ENCODE measurements around the gene PDIA2.
"Not testable (repeated sequence)": the region's sequence is repeated elsewhere in the genome, so short reads cannot be mapped to it uniquely, and the experiment has no call there.

Gene PDIA2

DNA sequence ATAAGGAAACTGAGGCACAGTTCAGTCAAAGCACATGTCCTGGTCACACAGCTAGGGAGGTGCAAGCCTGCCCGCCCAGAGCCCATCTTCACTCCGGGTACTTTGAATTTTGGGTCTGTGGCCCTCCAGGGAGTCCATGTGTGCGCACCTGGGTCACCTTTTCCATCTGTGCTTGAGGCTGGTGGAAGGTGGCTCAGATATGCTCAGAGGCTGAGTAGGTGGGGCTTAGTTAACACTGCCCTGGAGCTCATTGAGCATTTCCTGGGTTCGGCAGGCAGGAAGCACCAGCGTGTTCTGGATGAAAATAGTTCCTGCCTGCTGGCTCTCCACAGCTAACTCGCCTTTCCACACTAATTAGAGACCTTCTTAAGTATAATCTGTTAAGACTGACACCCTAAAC lies 29.1 kb upstream of the PDIA2 start:
- TF ChIP-seq, protein P1, sequence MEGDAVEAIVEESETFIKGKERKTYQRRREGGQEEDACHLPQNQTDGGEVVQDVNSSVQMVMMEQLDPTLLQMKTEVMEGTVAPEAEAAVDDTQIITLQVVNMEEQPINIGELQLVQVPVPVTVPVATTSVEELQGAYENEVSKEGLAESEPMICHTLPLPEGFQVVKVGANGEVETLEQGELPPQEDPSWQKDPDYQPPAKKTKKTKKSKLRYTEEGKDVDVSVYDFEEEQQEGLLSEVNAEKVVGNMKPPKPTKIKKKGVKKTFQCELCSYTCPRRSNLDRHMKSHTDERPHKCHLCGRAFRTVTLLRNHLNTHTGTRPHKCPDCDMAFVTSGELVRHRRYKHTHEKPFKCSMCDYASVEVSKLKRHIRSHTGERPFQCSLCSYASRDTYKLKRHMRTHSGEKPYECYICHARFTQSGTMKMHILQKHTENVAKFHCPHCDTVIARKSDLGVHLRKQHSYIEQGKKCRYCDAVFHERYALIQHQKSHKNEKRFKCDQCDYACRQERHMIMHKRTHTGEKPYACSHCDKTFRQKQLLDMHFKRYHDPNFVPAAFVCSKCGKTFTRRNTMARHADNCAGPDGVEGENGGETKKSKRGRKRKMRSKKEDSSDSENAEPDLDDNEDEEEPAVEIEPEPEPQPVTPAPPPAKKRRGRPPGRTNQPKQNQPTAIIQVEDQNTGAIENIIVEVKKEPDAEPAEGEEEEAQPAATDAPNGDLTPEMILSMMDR (IDR thresholded peaks at IDR 0.05) = no peak
- Histone ChIP-seq H3K36me3 (peaks cover 33 to 81% (median 33%) of the 10 kb centered on the region in 3 donors), H3K4me1 (no peaks in the 10 kb centered on the region), H3K27ac (no peak overlapping the region), H3K27me3 (no peaks in the 10 kb centered on the region), H3K9me3 (no peaks in the 10 kb centered on the region), H3K4me3 (no peak overlapping the region)
- intact Hi-C loops (cut with DNase I; ENCODE audit: low total_unique reads) = no loop called here
- no peak for DNase-seq

- Histone ChIP-seq H3K36me3 (peaks cover 33 to 83% (median 37%) of the 10 kb centered on the region in 3 donors), H3K27me3 (no peaks in the 10 kb centered on the region), H3K27ac (no peak overlapping the region), H3K4me3 (no peak overlapping the region), H3K9me3 (no peaks in the 10 kb centered on the region), H3K4me1 (no peaks in the 10 kb centered on the region)
- DNase-seq = no peak
- TF ChIP-seq, protein P1 (IDR thresholded peaks at IDR 0.05) = no peak
- intact Hi-C loops (cut with DNase I; ENCODE audit: low total_unique reads) = no loop called here
Measured at GRCh38 chr16:254461-254860, 28.5 kb upstream of the PDIA2 start.

DNA sequence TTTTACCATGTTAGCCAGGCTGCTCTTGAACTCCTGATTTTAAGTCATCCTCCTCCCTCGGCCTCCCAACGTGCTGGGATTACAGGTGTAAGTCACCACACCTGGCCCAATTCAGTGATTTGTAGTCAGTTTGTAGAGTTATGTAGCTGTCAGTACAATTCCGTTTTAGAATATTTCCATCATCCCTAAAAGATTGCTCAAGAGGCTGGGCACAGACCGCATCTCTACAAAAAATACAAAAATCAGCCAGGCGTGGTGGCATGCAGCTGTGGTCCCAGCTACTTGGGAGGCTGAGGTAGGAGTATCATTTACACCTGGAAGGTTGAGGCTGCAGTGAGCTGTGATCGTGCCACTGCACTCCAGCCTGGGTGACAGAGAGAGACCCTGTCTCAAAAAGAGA lies 27.8 kb upstream of the PDIA2 start:
- H3K4me1 ChIP-seq = no peaks in the 10 kb centered on the region
- no peak overlapping the region for H3K4me3 ChIP-seq
- DNase-seq = no peak
- H3K27me3 ChIP-seq = no peaks in the 10 kb centered on the region
- intact Hi-C loops (cut with DNase I; ENCODE audit: low total_unique reads) = no loop called here
- H3K36me3 ChIP-seq = peaks cover 40 to 83% (median 45%) of the 10 kb centered on the region in 3 donors
- H3K9me3 ChIP-seq = no peaks in the 10 kb centered on the region
- H3K27ac ChIP-seq = no peak overlapping the region
- TF ChIP-seq, protein P1 (IDR thresholded peaks at IDR 0.05) = no peak

GRCh38 chr16:258091-258490 lies 24.9 kb upstream of the PDIA2 start:
- H3K4me1 ChIP-seq; intact Hi-C loops (cut with DNase I; ENCODE audit: low total_unique reads): not testable (repeated sequence)
- H3K36me3 ChIP-seq = peaks cover 52 to 90% (median 70%) of the 10 kb centered on the region in 3 donors

GRCh38 chr16:259226-259625 lies 23.7 kb upstream of the PDIA2 start:
- no peaks in the 10 kb centered on the region for H3K4me1 ChIP-seq
- TF ChIP-seq, protein P1 (IDR thresholded peaks at IDR 0.05) = no peak
- H3K36me3 ChIP-seq = peaks cover 56 to 90% (median 71%) of the 10 kb centered on the region in 3 donors
- intact Hi-C loops (cut with DNase I; ENCODE audit: low total_unique reads) = no loop called here
- H3K27ac ChIP-seq = no peak overlapping the region
- H3K9me3 ChIP-seq = no peaks in the 10 kb centered on the region
- no peak overlapping the region for H3K4me3 ChIP-seq
- no peak for DNase-seq
- H3K27me3 ChIP-seq = no peaks in the 10 kb centered on the region

More at GRCh38 chr16:258091-258490, 24.9 kb upstream of the PDIA2 start:
- H3K9me3 ChIP-seq, DNase-seq, H3K27me3 ChIP-seq, H3K27ac ChIP-seq, H3K4me3 ChIP-seq: not testable (repeated sequence)

DNA sequence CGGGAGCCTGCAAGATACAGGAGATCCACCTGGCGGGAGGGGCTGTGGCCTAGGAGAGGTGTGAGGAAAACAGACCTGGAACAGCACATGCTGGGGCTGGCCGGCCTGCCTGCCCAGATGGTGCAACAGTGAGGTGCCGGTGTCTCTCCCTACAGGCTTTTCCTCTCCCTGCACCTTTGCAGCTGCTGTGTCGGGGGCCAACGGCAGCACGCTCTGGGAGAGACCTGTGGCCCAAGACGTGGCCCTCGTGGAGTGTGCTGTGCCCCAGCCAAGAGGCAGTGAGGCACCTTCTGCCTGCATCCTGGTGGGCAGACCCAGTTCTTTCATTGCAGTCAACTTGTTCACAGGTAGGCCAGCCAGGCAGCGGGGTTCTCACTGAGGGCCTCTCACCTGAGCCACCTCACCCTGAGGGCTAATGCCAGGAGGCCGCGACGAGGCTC lies 23.1 kb upstream of the PDIA2 start:
- intact Hi-C loops (cut with DNase I; ENCODE audit: low total_unique reads) = no loop called here
- peaks cover 56 to 90% (median 71%) of the 10 kb centered on the region in 3 donors for H3K36me3 ChIP-seq

More for the DNA sequence above, 23.1 kb upstream of the PDIA2 start:
- TF ChIP-seq, protein P1 (IDR thresholded peaks at IDR 0.05) = no peak
- Histone ChIP-seq H3K27ac (no peak overlapping the region), H3K4me3 (no peak overlapping the region), H3K4me1 (no peaks in the 10 kb centered on the region), H3K27me3 (no peaks in the 10 kb centered on the region), H3K9me3 (no peaks in the 10 kb centered on the region)
- no peak for DNase-seq

Measured in tibial artery (tissue), 4 donors.